M059J (cell line): Measurements from ENCODE around the gene GGA1. TPM values are rescaled to one million over a fixed set of nuclear protein-coding genes. Genes with fewer than 3 reads are reported as not detected.
A peak's percentile ranks its signal among the peaks of the same experiment; 100 is the strongest.

Experiments used
- DNase-seq: peaks from one replicate; pipeline ENCODE4 v3.0.0-alpha.2; 2012; ENCODE audit warnings: low read depth
- total RNA-seq: library from RNA; depleted of rRNA; stranded (reverse); fragments of >200 nt; shearing (Covaris generic); gene quantifications from 2 replicates; pipeline ENCODE4 v1.2.3, GENCODE V29; 2014

The GGA1 gene
- total RNA-seq, 1 experiment from 2014 or later, result 21.8 TPM

DNA sequence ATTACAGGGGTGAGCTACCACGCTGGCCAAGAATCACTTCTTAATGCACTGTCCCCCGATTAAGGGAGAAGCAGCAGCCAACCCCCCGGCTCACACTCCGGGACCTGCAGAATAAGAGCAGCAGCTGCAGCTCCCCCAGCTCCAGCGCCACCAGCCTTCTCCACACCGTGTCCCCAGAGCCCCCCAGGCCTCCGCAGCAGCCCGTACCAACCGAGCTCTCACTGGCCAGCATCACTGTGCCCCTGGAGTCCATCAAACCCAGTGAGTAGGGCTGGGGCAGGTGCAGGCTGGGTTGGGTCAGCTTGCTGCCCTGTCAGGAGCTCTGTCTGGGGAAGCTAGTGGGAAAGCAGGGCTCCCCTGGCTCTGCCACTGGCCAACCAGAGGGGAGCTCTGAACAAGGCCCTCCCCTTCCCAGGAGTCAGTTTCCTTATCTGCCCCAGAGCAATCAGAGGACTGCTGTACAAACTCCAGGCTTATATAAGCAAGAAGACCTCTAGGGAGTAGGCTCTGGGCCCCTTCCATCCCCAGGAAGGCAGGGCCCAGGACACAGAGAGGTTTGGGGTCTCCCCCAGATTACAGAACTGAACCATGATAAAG lies 22.3 kb downstream of the GGA1 start:
- no peak for DNase-seq

DNA sequence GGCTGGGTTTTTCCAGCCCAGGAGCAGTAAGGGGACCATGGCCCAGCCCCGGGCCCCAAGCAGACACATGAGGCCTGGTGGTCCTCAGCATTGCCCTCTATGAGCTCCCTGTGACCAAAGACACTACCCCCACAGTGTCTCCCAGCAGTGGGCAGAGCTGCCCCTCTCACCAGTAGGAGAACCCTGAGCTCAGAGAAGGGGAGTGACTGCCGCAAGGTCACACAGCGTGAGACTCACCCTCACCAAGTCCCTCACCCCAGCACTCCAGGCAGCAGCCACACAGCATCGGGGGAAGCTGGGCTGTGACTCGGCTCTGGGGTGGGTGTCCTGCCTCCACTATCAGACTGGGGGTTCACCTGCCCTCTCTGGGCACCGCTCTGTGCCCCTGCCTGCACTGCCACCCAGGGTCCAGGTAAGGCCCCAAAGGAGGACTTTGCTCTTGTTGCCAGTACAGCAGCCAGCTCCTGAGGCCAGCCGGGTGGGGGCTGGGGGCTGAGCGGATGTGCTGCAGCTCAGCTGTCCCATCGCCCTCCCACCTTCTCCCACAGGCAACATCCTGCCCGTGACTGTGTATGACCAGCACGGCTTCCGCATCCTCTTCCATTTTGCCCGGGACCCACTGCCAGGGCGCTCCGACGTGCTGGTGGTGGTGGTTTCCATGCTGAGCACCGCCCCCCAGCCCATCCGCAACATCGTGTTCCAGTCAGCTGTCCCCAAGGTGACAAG lies 23.0 kb downstream of the GGA1 start:
- DNase-seq, result no peak

DNA sequence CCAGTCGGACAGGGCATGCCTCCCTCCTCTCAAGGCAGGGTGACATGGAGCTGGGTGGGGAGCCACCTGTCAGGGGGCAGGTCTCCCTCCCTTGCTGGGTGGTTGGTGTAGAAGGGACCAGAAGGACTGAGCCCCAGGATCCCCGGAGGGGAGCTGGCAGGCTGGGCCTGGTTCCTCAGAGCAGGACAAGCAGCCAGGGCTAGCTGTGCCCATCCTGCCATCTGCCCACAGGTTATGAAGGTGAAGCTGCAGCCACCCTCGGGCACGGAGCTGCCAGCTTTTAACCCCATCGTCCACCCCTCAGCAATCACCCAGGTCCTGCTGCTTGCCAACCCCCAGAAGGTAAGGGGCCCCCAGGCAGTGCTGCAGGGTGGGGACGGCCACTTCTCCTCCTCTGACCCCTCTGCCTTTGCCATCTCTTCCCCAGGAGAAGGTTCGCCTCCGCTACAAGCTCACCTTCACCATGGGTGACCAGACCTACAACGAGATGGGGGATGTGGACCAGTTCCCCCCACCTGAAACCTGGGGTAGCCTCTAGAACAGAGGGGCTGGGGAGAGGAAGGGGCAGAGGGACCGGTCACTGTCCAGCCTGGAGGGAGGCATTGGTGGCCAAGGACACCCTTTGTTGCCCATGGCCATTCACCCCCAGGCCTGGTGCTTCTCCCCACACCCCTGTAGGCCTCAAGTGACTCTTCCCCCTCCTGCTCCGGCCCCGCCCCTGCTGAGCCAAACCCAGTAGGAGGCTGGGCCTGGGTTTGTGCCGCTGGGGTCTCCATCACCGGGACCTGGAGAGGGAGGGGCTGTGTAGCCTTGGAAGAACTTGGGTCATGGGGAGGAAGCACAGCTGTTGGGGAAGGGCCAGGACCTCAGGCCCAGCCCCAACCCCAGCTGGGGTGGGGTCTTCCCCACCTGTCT lies 23.8 kb downstream of the GGA1 start:
- DNase-seq, result no peak

DNA sequence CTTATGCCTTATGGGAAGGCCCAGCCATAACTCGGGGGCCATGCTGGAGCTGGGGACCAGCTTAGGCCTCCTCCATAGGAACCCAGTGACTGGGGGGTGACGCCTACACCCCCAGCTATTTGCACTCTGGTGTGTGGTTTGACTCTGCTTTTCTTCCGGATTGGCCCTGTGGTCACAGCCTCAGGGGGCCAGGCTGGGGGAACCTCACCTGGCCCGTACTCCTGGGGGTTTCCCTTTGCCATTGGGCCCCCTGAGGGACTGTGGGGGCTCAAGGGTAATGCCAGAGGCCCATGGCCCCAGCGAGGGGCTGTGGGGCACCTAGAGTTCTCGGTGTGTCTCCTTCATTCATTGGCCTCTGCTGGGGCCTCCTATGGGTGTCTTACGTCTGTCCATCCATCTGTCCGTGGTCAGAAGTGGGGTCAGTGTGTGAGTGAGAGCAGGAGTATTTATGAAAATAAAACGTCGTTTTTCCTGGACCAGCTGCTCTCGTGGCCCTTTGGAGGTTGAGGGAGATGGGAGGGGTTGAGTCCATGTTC lies 24.5 kb downstream of the GGA1 start:
- no peak for DNase-seq

- peak; percentile 81 for DNase-seq
Measured at GRCh38 chr22:37633625-37634416, 25.2 kb downstream of the GGA1 start.

DNA sequence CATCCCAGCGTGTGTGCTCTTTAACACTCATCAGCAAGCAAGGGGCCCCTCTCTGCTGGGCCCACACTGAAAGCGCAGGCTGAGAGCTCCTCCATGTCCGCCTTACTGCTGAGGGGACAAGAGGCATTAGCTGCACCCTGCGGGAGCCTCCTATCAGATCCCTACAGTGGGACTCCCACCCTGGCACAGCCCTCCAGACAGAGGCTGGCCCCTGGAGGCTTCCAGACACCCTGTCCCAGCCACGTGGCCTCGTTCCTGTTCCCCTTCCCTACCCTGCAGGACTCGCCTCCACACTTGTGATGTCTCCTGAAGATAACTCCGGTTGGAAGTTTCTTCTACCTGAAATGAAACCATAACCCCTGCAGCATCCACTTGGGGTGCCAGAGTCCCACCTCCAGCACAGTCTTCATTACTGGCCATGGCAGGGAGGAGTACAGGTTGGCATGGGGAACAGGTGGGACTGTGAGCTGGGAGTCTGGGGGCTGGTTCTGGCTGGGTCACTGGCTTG lies 25.8 kb downstream of the GGA1 start:
- peak; percentile 14 for DNase-seq

GRCh38 chr22:37635157-37635556 lies 26.5 kb downstream of the GGA1 start:
- no peak for DNase-seq

GRCh38 chr22:37636186-37636948 lies 27.7 kb downstream of the GGA1 start:
- peak; percentile 83 for DNase-seq

- DNase-seq, result no peak
Measured at GRCh38 chr22:37636949-37637273, 28.3 kb downstream of the GGA1 start.

GRCh38 chr22:37638391-37639069 lies 29.9 kb downstream of the GGA1 start:
- no peak for DNase-seq

GRCh38 chr22:37639070-37639760 lies 30.6 kb downstream of the GGA1 start, which contains the start of gene SH3BP1:
TSS of gene SH3BP1 (plus strand) at chr22:37639669. CDS start at chr22:37639788, 119 bp downstream.
- no peak for DNase-seq

DNA sequence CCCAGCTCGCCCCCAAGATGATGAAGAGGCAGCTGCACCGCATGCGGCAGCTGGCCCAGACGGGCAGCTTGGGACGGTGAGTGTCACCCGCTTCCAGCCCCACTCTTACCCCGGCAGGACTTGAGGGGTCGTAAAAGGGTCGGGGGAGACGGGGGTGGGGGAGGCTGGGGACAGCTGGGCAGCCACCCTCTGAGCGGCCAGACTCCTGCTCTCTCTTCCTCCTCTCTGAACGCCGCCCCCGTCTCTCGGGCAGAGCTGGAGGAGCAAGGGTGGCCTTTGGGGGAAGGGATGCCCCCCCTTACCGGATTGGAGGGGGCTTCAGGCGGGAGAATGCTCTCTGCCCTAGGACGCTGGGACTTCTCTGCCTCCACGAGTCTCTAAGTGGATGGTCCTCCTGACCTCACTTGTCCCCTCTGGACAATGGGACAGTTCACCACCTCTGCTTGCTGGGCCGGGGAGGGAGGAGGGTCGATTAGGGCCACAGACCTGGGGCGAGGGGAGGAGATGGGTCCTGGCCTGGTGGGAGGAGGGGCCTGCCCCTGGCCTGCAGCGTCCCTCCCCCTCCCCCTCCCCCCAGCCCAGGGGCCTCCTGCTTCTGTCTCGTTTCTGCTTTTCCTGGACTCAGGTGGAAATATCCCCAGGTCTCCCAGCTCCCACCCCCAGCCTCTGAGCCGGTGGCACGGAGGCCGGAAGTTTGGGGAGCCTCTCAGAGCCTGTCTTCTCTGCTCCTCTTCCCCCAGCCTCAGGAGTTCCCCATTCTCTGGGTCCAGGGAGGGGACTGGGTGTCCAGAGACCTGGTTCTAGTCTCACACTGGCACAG lies 31.3 kb downstream of the GGA1 start:
- DNase-seq, result no peak

GRCh38 chr22:37640591-37641560 lies 32.2 kb downstream of the GGA1 start:
- no peak for DNase-seq

DNA sequence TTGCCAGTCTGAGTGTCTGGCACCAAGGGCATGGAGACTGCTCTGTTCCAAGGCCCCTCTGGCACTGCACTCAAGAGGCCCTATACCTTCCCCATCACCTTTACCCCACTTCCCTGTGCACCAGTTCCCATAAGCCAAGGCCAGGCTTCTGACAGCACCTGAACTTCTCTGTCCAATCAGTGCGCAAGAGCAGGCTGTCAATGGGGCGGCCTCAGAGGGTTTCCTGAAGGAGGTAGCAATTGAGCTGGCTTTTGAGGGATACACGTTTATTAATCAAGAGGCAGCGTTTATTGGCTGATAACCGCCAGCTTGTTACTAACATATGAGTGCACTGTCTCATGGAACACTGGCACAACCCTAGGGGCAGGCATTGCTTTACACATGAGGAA lies 32.9 kb downstream of the GGA1 start:
- DNase-seq, result no peak

GRCh38 chr22:37643225-37643847 lies 34.7 kb downstream of the GGA1 start:
- peak; percentile 62 for DNase-seq

- DNase-seq, result no peak
Measured at GRCh38 chr22:37647317-37647716, 38.7 kb downstream of the GGA1 start.

GRCh38 chr22:37647928-37648327 lies 39.3 kb downstream of the GGA1 start:
- peak; percentile 91 for DNase-seq
